Measurements from ENCODE around the gene CGNL1.

CGNL1 gene

GRCh38 chr15:57592836-57593420 lies 216.6 kb downstream of the CGNL1 start:
- no peak for TF ChIP-seq CTCF (conservative IDR thresholded peaks at IDR 0.05; ENCODE audit: control insufficient read depth, insufficient read depth, low read depth, low read length)
- no peak for DNase-seq (ENCODE audit: low read depth)
- H3K4me3 ChIP-seq (ENCODE audit: control insufficient read depth, low read depth, low read length): no peak overlapping the region

- DNase-seq (ENCODE audit: low read depth): no peak
- no peak for TF ChIP-seq CTCF (conservative IDR thresholded peaks at IDR 0.05; ENCODE audit: control insufficient read depth, insufficient read depth, low read depth, low read length)
- no peak overlapping the region for H3K4me3 ChIP-seq (ENCODE audit: control insufficient read depth, low read depth, low read length)
Observed at GRCh38 chr15:57594479-57594878, 218.2 kb downstream of the CGNL1 start.

- DNase-seq (ENCODE audit: low read depth): no peak
- TF ChIP-seq CTCF (conservative IDR thresholded peaks at IDR 0.05; ENCODE audit: control insufficient read depth, insufficient read depth, low read depth, low read length): no peak
- H3K4me3 ChIP-seq (ENCODE audit: control insufficient read depth, low read depth, low read length): no peak overlapping the region
Observed at GRCh38 chr15:57595011-57595866, 218.9 kb downstream of the CGNL1 start.

GRCh38 chr15:57596301-57596855 lies 220.1 kb downstream of the CGNL1 start:
- no peak overlapping the region for H3K4me3 ChIP-seq (ENCODE audit: control insufficient read depth, low read depth, low read length)
- TF ChIP-seq CTCF (conservative IDR thresholded peaks at IDR 0.05; ENCODE audit: control insufficient read depth, insufficient read depth, low read depth, low read length): no peak
- DNase-seq (ENCODE audit: low read depth): no peak

- H3K4me3 ChIP-seq (ENCODE audit: control insufficient read depth, low read depth, low read length): no peak overlapping the region
- DNase-seq (ENCODE audit: low read depth): no peak
Observed at GRCh38 chr15:57596978-57597377, 220.7 kb downstream of the CGNL1 start.

GRCh38 chr15:57597431-57597830 lies 221.1 kb downstream of the CGNL1 start:
- DNase-seq (ENCODE audit: low read depth): no peak
- no peak overlapping the region for H3K4me3 ChIP-seq (ENCODE audit: control insufficient read depth, low read depth, low read length)
- no peak for TF ChIP-seq CTCF (conservative IDR thresholded peaks at IDR 0.05; ENCODE audit: control insufficient read depth, insufficient read depth, low read depth, low read length)

More at GRCh38 chr15:57596978-57597377, 220.7 kb downstream of the CGNL1 start:
- no peak for TF ChIP-seq CTCF (conservative IDR thresholded peaks at IDR 0.05; ENCODE audit: control insufficient read depth, insufficient read depth, low read depth, low read length)
